Measurements from ENCODE around the gene TECPR1.

TECPR1 gene

DNA sequence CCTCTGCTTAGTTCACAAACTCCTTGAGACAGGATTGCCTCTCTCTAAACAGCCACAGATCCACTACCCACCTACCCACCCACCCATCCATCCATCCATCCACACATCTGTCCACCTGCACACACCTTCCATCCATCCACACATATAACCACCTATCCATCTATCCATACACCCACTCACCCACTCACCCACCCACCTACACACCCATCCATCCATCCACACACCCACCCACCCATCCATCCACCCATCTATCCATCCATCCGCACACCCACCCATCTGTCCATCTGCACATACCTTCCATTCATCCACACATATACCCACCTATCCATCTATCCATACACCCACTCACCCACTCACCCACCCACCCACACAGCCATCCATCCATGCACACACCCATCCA lies 9.7 kb downstream of the TECPR1 start:
- no peak for DNase-seq

- no peak for DNase-seq
These were observed 10.3 kb downstream of the TECPR1 start for GRCh38 chr7:98241674-98242241.

DNA sequence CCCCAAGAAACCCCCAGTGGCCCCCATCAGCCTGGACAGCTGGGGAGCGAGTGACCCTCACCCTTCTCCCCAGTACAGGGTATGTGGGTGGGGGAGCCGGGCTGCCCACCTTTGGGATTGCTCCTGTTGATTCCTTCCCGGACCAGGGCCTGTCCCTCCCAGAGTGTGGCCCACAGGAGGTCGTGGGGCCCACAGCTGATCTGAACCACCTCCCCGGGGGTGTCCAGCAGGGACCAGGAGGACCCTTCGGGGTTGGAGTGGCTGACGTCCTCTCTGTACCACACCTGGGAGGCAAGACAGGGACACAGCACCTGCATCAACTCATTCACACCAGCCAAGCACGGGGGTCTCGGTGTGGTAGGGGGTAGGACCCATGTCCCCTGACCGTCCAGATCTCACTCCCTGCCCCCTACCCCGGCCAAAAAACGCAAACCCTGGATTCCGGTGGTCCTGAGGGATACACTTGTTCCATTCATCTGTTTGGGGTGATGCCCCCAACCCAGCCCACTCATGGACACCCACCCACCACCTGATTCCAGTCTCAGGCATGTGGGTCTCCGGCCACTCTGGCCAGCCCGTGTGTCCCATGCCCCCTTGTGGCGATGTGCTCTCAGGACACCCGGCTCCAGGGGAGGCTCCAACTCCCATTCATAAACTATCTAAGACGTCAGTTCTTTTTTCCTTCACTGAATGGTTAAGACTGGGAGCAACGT lies 10.9 kb downstream of the TECPR1 start:
- DNase-seq = no peak

GRCh38 chr7:98238976-98239375 lies 13.1 kb downstream of the TECPR1 start:
- no peak for DNase-seq

DNA sequence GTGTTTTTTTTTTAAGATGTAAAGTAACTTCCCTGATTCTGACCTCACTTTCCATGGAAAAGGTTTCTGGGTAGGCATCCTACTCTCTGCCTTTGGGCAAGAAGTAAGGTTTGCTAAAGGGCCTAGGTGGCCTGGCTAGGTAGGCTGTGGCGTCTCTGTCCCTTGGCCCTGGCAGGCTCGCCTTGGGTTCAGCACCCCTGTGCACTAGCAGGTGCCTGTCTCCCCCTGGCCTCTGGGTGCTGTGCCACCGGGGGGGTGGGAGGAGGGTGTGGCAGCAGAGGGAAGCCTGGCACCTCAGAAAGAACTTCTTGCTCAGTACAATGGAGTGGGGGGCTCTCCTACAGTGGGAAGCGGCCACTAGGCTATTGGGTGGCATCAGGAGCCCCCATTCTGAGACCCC lies 14.0 kb downstream of the TECPR1 start:
- DNase-seq = no peak

DNA sequence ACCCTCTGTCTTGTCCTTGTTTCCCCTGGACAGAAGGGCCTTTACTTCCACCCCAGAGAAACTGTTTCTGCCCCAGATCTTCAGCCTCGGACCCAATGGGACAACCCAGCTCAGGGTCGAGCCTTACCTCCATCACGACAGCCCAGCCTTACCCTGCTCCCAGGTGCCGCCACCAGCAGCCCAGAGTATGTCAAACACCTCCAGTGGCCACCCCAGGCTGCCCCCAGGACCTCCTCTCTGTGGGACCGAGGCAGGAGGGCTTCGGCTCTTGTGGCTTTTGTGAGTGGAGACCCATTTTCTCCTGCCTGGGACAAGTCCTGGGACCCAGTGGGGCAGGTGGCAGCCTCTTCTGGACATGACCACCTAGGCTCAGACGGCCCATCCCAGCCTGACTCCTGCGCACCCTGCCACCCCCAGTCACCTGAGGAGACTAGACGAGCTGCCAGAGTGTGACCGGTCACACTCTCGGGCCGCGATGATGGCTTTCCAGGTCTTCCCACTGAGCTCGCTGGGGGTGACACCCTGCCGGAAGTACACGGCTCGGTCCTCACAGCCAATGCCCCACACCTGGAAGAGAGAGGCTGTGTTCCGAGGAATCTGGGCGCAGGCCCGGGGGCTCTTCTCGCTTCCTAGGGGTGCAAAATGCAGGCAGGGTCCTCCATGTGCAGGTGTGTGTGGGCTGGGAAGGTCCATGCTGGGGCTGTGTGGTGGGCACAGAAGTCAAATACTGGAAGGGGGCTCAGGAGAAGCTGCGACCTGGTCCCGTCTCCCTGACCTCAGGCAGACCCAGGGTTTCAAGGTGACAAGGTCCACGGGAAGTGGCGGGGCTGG lies 15.5 kb downstream of the TECPR1 start:
- DNase-seq = no peak

GRCh38 chr7:98235901-98236300 lies 16.1 kb downstream of the TECPR1 start:
- DNase-seq = no peak

- no peak for DNase-seq
These were observed 17.4 kb downstream of the TECPR1 start for GRCh38 chr7:98234429-98235147.

DNA sequence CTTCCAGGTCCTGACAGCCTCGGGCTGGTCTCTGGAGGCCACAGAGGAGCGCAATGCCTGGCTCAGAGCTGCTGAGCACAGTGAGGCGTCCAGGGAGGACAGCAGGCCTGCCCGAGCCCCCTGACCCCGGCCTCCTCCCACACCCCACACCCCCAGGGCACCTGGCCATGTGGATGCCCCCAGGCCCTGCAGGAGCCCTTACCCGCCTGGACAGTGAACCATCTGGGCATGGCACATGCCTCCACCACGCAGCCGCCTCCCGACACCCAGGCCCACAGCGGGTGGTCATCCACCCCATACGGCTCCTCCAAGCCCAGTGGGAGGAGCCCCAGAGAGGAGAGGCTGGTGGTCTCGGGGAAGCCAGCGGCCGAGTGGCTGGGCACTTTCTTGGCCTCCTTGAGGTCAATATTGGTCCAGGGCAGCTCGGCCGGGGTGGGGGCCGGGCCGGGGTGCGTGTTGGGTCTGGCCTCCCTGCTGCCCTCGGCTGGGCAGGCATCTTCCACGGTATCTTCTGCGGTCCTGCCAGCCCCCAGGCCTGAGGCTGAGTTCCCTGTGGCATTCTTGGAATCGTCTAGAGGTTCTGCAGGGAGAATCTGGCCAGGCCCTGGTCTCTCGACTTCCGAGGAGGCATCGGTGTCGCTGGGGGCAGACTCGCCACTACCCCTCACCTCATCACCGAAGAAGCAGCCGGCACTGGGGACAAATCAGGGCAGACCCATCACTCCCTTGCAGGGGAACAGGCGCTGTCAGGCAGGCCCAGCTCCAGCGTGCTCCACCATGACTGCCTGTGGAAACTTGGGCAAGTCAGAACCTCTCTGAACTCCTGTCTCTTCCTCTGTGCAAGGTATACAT lies 18.6 kb downstream of the TECPR1 start:
- DNase-seq = no peak

- no peak for DNase-seq
These were observed 19.2 kb downstream of the TECPR1 start for GRCh38 chr7:98232799-98233198.

- DNase-seq = no peak
These were observed 19.8 kb downstream of the TECPR1 start for GRCh38 chr7:98232263-98232585.

DNA sequence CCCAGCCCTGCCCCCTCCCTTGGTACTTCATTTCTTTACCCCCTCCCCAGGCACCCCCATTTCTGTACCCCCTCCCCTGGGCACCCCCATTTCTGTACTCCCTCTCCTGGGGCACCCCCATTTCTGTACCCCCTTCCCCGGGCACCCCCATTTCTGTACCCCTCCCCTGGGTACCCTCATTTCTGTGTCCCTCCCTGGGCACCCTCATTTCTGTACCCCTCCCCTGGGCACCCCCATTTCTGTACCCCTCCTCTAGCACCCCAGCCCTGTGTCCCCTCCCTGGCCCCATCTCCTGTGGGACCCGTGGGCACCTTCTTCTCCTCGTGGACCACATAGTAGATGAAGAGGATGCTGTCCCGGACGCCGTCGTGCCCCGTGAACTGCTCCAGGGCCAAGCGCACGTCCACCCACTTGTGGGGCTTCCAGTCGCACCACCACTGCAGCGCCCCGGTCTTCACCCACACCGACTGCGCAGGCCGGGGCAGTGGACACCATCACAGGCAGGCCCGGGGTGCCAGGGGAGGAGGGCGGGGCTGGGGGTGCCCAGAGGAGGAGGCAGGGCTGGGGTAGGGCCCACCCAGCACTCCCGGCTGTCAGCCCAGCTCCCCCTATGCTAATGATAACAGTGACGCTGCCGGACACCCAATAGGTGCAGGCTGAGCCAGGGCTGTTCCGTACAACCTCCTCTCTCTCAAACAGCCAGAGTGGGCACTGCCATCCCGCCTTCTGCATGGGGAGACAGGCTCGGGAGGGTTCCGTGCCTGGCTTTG lies 20.4 kb downstream of the TECPR1 start:
- no peak for DNase-seq

DNA sequence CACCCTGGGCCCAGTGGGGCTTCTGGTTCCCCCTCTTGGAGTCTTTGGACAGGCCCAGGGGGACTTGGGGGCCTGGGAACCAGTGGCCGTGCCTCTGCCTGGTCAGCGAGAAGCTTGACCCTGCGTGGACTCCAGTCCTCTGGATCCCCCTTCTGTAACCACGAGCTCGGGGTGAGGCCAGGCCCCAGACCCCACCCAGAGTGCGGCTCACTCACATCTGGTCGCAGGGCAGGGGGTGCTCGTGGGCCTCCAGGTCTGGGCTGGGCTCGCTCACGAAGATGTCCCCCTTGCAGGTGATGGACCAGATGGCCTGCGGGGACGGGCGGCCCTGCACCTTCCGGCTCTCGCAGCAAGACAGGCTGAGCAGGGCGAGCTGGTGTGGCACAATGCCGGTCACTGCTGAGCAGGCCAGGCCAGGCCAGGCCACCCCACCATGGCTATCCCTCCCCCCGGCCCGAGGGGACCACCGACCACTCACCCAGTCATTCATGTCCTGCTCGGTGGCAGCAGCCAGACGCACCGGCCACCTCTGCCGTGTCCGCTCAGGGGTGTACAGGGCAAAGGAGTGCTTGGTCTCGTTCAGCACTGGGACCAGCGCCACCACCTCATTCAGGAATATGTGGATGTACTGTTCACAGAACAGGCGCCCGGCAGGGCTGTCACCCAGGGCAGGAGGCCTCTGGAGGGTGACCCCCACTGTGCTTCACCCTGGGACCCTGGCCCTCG lies 21.1 kb downstream of the TECPR1 start:
- no peak for DNase-seq

GRCh38 chr7:98229991-98230745 lies 21.9 kb downstream of the TECPR1 start:
- DNase-seq = no peak

DNA sequence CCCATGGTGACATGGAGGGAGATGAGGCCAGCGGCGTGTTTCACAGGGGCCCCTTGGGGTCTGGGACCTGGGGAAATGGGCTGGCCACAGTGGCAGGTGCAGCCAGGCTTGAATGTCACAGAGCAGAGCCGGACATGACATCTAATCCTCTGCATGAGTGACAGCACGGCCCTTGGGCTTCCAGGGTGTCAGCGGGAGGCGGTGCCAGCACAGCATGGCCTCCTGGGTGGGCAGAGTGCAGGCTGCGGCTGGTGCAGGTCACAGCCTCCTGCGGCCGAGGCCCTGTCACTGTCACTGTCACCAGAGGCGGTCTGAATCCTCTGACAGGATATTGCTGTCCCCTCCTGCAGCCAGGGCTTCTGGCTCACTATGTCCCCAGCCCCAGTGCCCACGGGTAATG lies 22.6 kb downstream of the TECPR1 start:
- no peak for DNase-seq

DNA sequence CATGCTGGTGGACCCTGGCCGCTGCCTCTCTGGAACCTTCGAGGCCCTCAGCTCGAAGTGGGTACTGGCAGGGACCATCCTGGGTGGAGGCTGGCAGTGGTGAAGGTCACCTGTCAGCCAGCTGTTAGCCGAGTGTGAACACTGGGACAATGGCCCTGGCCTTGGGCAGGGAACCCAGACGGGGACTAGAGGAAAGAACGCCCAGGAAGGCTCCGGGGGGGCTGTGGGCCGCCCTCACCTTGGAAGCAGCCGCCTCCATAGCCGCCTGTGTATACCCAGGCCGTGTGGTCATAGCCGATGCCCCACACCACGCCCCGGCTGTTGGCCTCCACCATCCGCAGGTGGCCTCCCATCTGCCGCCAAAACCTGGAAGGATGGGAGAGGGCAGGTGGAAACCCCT lies 23.2 kb downstream of the TECPR1 start:
- no peak for DNase-seq

DNA sequence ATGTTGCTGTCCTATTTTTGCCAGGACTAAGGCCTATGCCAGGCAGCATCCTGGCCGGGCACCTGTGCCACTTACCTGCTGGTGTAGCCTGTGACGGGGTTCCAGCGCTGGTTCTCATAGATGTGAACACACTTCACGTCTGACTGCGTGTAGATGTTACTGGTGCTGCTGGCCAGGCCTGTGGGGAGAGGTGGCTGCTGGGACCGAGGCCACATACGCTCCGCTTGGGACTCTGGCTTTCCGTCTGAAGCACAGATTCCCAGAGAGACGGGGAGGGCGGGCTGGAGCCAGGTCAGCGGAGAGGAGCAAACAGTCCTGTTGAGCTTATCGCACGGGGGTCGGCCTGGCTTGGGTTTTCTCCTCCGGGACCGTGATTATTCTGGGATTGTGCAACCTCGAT lies 24.1 kb downstream of the TECPR1 start:
- DNase-seq = no peak

DNA sequence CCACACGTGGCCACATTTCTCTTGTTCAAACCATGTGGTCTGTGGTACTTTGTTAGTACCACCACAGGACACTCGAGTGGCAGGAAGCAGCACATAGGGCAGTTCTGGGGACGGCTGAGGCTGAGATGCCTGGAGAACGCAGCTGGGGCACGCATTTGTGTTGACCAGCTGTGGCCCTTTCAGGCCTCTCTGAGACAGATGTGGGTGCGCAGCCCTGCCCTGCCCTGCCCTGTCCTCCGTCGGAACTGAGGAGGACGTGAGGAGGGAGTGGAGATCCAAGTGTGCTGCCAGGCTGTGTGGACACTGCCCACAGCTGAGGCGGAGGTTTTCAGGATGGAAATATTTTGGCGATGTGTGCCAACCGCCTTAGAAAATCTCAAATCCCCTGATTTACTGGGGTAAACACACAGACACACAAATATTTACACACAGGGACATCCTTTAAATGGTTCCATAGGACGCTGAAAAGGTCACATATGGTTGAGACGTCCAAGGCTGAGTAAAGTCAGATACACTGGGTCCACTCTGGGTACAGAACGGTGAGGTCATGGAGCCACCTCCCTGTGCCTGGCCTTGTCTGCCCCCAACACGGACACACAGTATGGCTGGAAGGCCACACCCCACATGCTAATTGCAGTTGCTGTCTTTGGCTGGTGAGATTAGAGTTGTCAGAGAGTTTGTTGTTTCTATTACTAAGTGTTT lies 26.0 kb downstream of the TECPR1 start:
- no peak for DNase-seq

DNA sequence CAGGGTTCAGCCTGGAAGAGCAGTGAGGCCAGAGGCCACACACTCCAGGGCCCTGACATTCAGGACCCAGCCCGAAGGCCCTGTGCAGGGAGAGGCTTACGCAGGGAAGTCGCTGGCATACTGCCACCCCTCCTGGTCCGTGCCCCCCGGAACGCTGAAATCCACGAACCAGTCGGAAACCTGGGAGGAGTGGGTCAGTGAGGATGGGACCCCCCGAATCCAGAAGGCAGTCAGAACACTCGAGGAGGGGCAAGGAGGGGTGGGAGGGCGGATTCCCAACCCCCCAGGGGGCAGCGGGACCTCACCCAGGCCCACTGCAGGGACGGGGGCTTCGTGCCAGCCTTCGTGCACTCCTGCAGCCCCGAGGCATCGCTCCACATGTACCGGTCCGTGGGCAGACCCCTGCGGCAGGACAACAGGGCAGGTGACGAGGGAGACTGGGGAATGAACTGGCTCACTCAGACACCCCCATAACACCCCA lies 27.3 kb downstream of the TECPR1 start:
- DNase-seq = no peak

Data from NCI-H2081 treated with DMSO at 0.1 percent for 48 hours (cell line).